ENCODE measurements around the gene CDKN1B. TPM values are rescaled to one million over a fixed set of nuclear protein-coding genes. Genes with fewer than 3 reads are reported as not detected.

The CDKN1B gene
- total and polyA plus RNA-seq, 2 of the 13 experiments (the other 11 are each of a cell fraction or from before 2014, with no cell fraction given): 20.1 to 37.2 TPM

DNA sequence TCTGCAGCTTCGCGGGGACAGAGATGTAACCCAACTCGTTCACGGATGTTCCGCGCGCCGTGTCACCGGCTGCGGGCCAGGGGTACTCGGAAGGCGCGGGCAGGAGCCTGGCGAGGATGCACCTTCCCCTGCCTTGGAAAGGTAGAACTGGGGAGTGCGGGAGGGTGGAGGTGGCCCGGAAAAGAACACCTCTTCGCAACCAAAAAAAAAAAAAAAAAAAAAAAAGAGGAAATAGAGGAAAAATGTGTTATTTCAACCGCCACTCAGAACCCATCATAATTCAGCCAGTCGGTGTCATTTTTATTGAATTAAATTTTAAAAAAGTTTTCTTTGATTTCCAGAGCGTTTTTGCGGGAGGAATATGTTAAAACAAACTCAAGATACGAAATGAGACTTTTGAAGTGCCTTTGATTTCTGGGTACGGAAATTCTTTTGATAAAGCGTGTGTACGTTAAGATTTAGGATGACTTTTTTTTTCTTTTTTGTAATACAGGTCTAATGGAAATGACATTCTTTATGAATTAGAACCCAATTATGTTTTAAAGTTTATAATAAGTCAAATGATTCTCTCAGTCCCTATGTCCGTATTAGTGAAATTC is 8.9 kb downstream of the CDKN1B start:
- ChIA-PET CTCF (ENCODE audit: low intra/inter-chr PET ratio, low total read pairs) (no interaction called here), POLR2A (interaction anchor here (0.8 to 3.1 kb wide), 7 partner anchors 9 to 412 kb away, joined by 3 to 66 read pairs (median 4); partner anchors contain the start of genes BORCS5 and CDKN1B)
- no peak for DNase-seq (ENCODE audit: low spot score)
- intact Hi-C loops (cut with micrococcal nuclease; ENCODE audit: unreplicated experiment): loop anchor here (1.0 kb wide), 1 partner anchor 9 kb away; the partner anchor contains the start of gene CDKN1B
- Histone ChIP-seq H3K4me3 (replicated peaks in 1 of 3; ENCODE audit: insufficient read depth in 1 of 3, low read depth in 2 of 3, low read length in 3 of 3) (peak overlapping the region; percentile 73 to 85 (median 77)), H3K9ac (ENCODE audit: insufficient read depth, low read depth, low read length) (peak overlapping the region; percentile 92), H3K4me1 (ENCODE audit: insufficient read depth, low read length) (peaks cover 41% of the 10 kb centered on the region), H3K9me3 (ENCODE audit: low read length) (no peaks in the 10 kb centered on the region), H3K4me2 (ENCODE audit: low read depth, low read length) (peak overlapping the region; percentile 79), H3K27me3 (ENCODE audit: control insufficient read depth in 1 of 2, insufficient read depth in 2 of 2, low read length in 2 of 2) (no peaks in the 10 kb centered on the region), H3K79me2 (ENCODE audit: insufficient read depth, low read length) (peaks cover 44% of the 10 kb centered on the region), H2AFZ (ENCODE audit: low read length) (no peak overlapping the region), H4K20me1 (ENCODE audit: insufficient read depth, low read length) (0 out of 2 replicates have a peak, but pooled peaks cover 3% of the 10 kb centered on the region), H3K27ac (ENCODE audit: extremely low read length, insufficient read depth, low read length) (peak overlapping the region; percentile 98), H3K36me3 (replicated peaks in 1 of 2; ENCODE audit: control insufficient read depth in 1 of 2, insufficient read depth in 2 of 2, low read length in 2 of 2) (0 out of 5 replicates have a peak, but pooled peaks cover 0 to 4% of the 10 kb centered on the region in 2 experiments)
- BruUV-seq (replicated peaks): TSS peak; percentile 54
- ATAC-seq: no peak; the same call in 2 of the 3 replicates
- in situ Hi-C loops (cut with HindIII; ENCODE audit: extremely low pct_ligation_motif_present, low pct_unique_long_range_greater_than_20kb): no loop called here
- under 1% methylated on average over 25 of the region's 26 CpGs for WGBS (ENCODE audit: low lambda C conversion rate)
- FAIRE-seq: no peak
- TF ChIP-seq HHEX (CRISPR knock-in tag; IDR thresholded peaks at IDR 0.05): no peak
- TF ChIP-seq, protein P1, sequence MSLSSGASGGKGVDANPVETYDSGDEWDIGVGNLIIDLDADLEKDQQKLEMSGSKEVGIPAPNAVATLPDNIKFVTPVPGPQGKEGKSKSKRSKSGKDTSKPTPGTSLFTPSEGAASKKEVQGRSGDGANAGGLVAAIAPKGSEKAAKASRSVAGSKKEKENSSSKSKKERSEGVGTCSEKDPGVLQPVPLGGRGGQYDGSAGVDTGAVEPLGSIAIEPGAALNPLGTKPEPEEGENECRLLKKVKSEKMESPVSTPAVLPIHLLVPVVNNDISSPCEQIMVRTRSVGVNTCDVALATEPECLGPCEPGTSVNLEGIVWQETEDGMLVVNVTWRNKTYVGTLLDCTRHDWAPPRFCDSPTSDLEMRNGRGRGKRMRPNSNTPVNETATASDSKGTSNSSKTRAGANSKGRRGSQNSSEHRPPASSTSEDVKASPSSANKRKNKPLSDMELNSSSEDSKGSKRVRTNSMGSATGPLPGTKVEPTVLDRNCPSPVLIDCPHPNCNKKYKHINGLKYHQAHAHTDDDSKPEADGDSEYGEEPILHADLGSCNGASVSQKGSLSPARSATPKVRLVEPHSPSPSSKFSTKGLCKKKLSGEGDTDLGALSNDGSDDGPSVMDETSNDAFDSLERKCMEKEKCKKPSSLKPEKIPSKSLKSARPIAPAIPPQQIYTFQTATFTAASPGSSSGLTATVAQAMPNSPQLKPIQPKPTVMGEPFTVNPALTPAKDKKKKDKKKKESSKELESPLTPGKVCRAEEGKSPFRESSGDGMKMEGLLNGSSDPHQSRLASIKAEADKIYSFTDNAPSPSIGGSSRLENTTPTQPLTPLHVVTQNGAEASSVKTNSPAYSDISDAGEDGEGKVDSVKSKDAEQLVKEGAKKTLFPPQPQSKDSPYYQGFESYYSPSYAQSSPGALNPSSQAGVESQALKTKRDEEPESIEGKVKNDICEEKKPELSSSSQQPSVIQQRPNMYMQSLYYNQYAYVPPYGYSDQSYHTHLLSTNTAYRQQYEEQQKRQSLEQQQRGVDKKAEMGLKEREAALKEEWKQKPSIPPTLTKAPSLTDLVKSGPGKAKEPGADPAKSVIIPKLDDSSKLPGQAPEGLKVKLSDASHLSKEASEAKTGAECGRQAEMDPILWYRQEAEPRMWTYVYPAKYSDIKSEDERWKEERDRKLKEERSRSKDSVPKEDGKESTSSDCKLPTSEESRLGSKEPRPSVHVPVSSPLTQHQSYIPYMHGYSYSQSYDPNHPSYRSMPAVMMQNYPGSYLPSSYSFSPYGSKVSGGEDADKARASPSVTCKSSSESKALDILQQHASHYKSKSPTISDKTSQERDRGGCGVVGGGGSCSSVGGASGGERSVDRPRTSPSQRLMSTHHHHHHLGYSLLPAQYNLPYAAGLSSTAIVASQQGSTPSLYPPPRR (CRISPR knock-in tag; IDR thresholded peaks at IDR 0.05; ENCODE audit: borderline replicate concordance): 0 out of 2 replicates have a peak, but pooled peaks have one; percentile 20
- 0 out of 2 replicates have a peak, but pooled peaks have one; percentile 5 for TF ChIP-seq KLF15 (CRISPR knock-in tag; IDR thresholded peaks at IDR 0.05; ENCODE audit: borderline replicate concordance)
- TF ChIP-seq, protein P2, sequence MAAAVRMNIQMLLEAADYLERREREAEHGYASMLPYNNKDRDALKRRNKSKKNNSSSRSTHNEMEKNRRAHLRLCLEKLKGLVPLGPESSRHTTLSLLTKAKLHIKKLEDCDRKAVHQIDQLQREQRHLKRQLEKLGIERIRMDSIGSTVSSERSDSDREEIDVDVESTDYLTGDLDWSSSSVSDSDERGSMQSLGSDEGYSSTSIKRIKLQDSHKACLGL (CRISPR knock-in tag; IDR thresholded peaks at IDR 0.05): 0 out of 2 replicates have a peak, but pooled peaks have one; percentile 30
- TF ChIP-seq XBP1 (CRISPR knock-in tag; IDR thresholded peaks at IDR 0.05): no peak
- peak; percentile 26; the same call in 1 of the 2 replicates for TF ChIP-seq ZNF747 (CRISPR knock-in tag; IDR thresholded peaks at IDR 0.05; ENCODE audit: borderline replicate concordance)
- TF ChIP-seq ZNF296 (CRISPR knock-in tag; conservative IDR thresholded peaks at IDR 0.05): 0 out of 2 replicates have a peak, but pooled peaks have one; percentile 41
- 0 out of 2 replicates have a peak, but pooled peaks have one; percentile 1 for TF ChIP-seq ZFX (CRISPR knock-in tag; IDR thresholded peaks at IDR 0.05; ENCODE audit: low read depth)
- no peak for TF ChIP-seq HNF4A (CRISPR knock-in tag; IDR thresholded peaks at IDR 0.05)
- TF ChIP-seq ARHGAP35 (CRISPR knock-in tag; IDR thresholded peaks at IDR 0.05; ENCODE audit: borderline replicate concordance): no peak
- TF ChIP-seq, protein P3, sequence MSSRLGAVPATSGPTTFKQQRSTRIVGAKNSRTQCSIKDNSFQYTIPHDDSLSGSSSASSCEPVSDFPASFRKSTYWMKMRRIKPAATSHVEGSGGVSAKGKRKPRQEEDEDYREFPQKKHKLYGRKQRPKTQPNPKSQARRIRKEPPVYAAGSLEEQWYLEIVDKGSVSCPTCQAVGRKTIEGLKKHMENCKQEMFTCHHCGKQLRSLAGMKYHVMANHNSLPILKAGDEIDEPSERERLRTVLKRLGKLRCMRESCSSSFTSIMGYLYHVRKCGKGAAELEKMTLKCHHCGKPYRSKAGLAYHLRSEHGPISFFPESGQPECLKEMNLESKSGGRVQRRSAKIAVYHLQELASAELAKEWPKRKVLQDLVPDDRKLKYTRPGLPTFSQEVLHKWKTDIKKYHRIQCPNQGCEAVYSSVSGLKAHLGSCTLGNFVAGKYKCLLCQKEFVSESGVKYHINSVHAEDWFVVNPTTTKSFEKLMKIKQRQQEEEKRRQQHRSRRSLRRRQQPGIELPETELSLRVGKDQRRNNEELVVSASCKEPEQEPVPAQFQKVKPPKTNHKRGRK (CRISPR knock-in tag; IDR thresholded peaks at IDR 0.05): 0 out of 2 replicates have a peak, but pooled peaks have one; percentile 43
- TF ChIP-seq, protein P4, sequence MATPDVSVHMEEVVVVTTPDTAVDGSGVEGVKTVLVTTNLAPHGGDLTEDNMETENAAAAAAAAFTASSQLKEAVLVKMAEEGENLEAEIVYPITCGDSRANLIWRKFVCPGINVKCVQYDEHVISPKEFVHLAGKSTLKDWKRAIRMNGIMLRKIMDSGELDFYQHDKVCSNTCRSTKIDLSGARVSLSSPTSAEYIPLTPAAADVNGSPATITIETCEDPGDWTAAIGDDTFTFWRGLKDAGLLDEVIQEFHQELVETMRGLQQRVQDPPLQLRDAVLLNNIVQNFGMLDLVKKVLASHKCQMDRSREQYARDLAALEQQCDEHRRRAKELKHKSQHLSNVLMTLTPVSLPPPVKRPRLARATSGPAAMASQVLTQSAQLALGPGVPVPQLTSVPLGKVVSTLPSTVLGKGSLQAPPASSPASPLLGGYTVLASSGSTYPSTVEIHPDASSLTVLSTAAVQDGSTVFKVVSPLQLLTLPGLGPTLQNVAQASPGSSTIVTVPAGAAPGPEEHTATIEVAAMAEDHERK (CRISPR knock-in tag; IDR thresholded peaks at IDR 0.05; ENCODE audit: low read depth): 0 out of 2 replicates have a peak, but pooled peaks have one; percentile 2
- TF ChIP-seq, protein P5, sequence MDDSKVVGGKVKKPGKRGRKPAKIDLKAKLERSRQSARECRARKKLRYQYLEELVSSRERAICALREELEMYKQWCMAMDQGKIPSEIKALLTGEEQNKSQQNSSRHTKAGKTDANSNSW (CRISPR knock-in tag; IDR thresholded peaks at IDR 0.05; ENCODE audit: borderline replicate concordance): 0 out of 2 replicates have a peak, but pooled peaks have one; percentile 60
